Astrocyte of the spinal cord (primary cell): ENCODE data around the gene ZNF600.
"Not testable (repeated sequence)": the region's sequence is repeated elsewhere in the genome, so short reads cannot be mapped to it uniquely, and the experiment has no call there.

ENCODE experiments used
- DNase-seq: peaks from one replicate; pipeline ENCODE4 v3.0.0; 2011; ENCODE audit warnings: low read depth, low spot score
- H3K4me3 ChIP-seq: 2 replicates; pipeline ENCODE4 v1.5.1; 2011; ENCODE audit warnings: low read depth, mild to moderate bottlenecking, low read length, moderate library complexity
- CTCF ChIP-seq: IDR thresholded peaks from 2 replicates; pipeline ENCODE4 v1.5.1; 2012; ENCODE audit warnings: low read depth, mild to moderate bottlenecking, low read length, inconsistent platforms
- in situ Hi-C: cut with HindIII; loops from 2 replicates; pipeline ENCODE4 v1.10.0; 2017; ENCODE audit warnings: low sequenced_read_pairs

ZNF600 gene

GRCh38 chr19:52789440-52789839 is 2.8 kb upstream of the ZNF600 start:
- in situ Hi-C loops = no loop called here
- TF ChIP-seq CTCF = no peak
- no peak for DNase-seq
- no peak overlapping the region for H3K4me3 ChIP-seq

GRCh38 chr19:52786078-52786463 is 520 bp downstream of the ZNF600 start:
- H3K4me3 ChIP-seq = peak overlapping the region; percentile 70
- in situ Hi-C loops = no loop called here
- no peak for TF ChIP-seq CTCF
- DNase-seq = no peak

- no peak for DNase-seq
- in situ Hi-C loops = no loop called here
- TF ChIP-seq CTCF = no peak
- no peak overlapping the region for H3K4me3 ChIP-seq
These were observed 1.1 kb downstream of the ZNF600 start for GRCh38 chr19:52785506-52785905.

GRCh38 chr19:52782864-52783263 is 3.7 kb downstream of the ZNF600 start:
- H3K4me3 ChIP-seq, DNase-seq, in situ Hi-C loops: not testable (repeated sequence)

GRCh38 chr19:52778811-52779210 is 7.8 kb downstream of the ZNF600 start:
- in situ Hi-C loops = no loop called here
- no peak for DNase-seq
- TF ChIP-seq CTCF = no peak
- no peak overlapping the region for H3K4me3 ChIP-seq

GRCh38 chr19:52756447-52756846 is 30.1 kb downstream of the ZNF600 start:
- H3K4me3 ChIP-seq, DNase-seq, in situ Hi-C loops: not testable (repeated sequence)

- no peak overlapping the region for H3K4me3 ChIP-seq
- no peak for DNase-seq
- in situ Hi-C loops = no loop called here
- no peak for TF ChIP-seq CTCF
These were observed 36.8 kb downstream of the ZNF600 start for GRCh38 chr19:52749780-52750179.

- in situ Hi-C loops = no loop called here
- peak; percentile 34 for DNase-seq
- no peak for TF ChIP-seq CTCF
- H3K4me3 ChIP-seq = no peak overlapping the region
These were observed 38.1 kb downstream of the ZNF600 start for GRCh38 chr19:52748336-52748950.

- H3K4me3 ChIP-seq, DNase-seq, in situ Hi-C loops: not testable (repeated sequence)
These were observed 40.7 kb downstream of the ZNF600 start for GRCh38 chr19:52745919-52746318.
